GM18909 (cell line): ENCODE data around the gene MPC1L.

Experiments
- ATAC-seq: cut with Tn5 transposase; IDR thresholded peaks from one replicate; pipeline ENCODE4 v1.9.1; 2021; ENCODE audit warnings: mild to moderate bottlenecking; ENCODE audit not compliant: unreplicated experiment, poor library complexity

MPC1L gene

DNA sequence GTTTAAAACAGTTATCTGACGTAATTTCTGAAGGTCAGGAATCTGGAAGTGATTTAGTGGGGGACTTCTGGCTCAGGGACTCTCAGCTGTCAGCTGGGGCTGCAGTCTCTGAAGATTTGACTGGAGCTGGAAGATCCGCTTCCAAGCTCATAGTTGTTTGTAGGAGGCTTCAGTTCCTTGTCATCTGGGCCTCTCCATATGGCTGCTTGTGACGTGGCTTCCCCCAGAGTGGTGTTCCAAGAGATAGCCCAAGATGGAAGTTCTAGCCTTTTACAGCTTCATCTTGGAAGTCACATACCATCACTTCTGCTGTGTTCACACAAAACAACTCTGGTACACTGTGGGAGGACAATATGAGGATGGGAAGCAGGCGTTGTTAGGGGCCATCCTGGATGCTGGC lies 2.1 kb downstream of the MPC1L start:
- ATAC-seq, result no peak

DNA sequence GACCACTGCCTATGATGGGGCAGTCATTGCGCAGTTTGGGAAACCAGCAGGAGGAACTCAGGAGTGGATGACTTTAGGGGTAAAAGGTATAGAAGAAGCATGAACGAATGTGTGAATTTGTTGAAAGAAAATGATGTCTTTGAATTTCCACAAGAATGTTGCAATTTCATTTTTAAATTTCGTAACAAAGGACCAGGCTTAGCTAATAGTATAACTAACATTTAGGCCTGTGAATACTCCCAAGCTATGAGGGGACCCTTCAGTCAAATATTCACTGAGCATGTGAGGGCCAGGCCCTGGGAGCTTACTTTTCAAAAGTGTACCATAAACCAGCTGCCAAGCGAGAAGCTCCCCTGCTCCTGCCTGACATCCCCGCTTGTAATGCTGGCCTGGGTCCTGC lies 5.3 kb downstream of the MPC1L start:
- no peak for ATAC-seq

DNA sequence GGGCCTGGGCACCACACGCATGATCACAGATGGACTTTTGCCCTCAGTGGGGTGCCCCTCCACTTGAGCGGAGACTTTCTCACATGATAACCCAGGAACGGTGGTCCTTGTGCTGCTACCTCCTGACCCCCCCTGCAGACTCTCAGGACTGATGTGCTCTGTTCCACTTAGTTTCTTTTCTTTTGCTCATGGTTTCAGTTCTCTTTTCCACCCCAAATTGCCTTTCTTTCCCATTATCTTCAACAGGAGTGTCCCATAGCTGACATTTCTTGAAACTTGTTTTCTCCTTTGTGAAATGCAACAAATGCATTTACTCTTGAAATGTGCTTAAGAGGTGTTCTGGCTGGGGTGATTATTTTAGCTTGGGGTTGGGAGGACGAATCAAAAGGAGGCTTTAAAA lies 9.0 kb downstream of the MPC1L start:
- ATAC-seq, result no peak

DNA sequence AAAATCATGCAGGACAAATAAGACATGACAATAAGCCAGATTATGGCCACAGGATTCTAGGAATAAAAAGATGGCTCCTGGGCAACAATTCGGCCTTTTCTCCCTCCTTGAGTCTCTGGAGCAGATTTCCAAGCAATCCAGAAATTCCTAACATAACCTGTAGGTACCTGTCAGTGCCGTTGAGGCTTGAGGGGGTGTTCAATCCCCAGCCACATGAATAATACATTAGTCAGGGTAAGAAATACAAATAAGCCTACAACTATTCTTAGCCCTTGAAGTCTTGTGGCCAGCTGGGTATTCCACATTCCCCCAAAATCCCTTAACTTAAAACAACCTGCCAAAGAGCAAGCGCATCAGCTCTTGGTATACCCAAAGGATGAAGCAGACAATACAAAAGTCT lies 14.5 kb downstream of the MPC1L start:
- ATAC-seq, result no peak

DNA sequence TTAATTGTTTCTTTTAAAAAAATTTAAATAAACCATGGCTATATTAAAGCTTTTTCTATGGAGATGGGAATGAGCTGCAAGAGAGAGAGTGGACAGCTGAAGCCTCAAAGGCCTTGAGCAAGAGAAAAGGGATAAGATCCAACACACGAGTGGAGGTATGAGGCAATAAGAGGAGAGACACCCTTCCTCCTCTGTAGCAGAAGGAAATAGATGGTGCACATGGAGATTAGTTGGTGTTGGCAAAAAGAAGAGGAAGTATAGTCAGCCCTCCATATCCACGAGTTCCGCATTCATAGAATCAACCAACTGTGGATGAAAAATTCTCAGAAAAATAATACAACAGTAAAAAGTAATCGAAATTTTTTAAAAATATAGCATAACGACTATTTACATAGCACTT lies 20.9 kb downstream of the MPC1L start:
- no peak for ATAC-seq

DNA sequence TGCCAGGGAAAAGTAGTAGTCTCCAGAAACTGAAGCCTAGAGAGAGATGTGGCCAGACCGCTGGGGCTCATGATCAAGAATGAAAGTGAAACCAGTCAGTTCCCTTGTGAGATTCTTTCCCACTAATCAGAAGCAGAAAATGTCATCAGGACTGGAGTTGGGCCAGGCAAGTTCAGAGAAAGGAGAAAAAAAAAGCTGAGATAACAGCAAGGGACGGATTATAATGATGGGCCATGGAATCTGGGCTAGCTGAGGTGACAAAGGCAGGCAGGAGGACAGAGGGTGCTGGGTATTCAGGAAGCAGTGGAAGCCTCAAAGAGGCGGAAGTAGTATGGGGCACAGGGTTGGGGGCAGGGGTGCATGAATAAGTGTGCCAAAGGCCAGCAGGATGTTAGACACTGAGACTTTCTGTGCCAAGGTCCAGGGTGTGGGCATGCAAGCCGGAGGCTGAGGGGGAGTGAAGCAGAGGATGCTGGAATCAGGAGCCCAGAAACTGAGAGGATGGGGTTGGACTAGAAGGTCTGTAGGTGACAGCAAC lies 21.7 kb downstream of the MPC1L start:
- ATAC-seq, result peak; percentile 45

DNA sequence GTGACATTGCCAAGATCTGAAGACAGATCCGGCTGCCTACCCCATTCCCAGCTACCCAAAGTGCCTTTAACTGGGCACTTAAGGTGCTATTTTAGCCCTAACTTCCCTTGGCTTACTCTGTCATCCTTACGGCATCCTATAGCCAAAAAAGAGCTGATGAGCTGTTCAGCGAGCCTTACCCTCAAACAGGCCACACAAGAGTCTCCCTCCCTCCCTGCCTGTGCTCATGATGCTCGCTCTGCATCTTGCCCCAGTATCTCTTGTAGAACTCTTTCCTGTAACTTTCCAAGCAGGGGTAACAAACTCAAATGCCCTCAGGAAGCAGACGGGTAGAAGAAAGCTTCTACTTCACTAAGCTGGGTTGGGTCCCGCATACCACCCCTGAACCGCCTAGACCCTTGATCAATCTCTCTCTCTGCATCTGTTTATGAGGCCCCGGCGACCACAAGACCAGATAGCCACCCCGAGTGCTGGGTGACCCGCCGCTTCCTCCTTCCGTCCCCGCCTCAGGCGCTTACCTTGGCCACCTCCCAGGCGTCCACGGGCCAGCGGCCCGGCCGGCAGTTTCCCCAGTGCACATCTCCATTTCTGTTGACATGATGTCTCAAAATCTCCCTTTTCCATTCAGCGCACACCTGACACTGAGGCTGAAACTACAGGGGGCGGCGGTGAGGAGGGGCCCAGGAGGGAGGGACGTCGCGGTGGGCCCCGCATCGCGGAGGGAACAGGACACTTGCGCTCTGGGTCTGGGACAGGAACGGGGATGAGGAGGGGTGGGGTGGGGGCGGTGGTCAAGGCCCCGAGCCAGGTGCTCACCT lies 23.5 kb downstream of the MPC1L start:
- peak; percentile 22 for ATAC-seq

DNA sequence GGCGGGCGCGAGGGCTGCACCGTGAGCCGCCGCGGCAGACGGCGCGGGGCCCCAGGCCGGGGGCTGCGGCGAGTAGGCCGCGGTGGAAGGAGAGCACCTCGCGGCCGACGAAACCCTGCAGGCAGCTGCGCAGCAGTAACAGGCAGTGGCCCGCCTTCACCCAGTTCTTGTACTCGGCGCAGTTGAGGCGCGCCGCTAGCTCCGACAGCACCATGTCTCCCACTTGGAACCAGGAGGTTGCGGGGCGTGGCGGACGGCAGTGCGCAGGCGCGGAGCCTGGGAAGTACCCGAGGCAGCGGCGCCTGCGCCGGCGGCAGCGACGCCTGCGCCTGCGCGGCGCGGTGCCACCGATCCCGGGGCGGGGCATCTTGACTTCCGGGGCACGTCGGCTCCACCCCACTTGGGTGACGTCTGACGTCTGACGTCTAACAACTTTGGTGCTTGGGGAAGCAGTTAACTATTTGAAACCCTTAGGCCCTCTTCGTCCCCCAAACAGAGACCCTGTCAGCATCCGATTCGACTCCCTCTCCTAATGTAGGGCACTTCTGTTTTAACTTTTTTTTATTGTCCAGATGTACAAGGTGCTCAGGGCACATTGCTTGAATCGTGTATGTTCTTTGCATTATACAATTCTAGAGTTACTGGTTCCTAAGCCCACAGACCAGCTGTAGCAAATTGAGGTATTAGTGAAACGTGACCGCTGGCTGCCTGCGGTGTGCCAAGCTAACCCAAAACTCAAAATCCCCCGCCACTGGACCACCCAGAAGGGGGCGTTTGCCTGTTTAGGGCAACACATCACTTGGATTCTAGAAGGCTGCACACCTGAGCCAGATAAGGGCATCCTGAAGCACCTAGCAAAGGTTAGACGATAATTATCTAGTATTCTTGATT lies 24.3 kb downstream of the MPC1L start, which contains the start of gene CXorf38:
Gene CXorf38 (minus strand): TSS at position 255 of the 891 bp plus-strand sequence. CDS start 41 bp downstream, at position 214.
- peak; percentile 72 for ATAC-seq

DNA sequence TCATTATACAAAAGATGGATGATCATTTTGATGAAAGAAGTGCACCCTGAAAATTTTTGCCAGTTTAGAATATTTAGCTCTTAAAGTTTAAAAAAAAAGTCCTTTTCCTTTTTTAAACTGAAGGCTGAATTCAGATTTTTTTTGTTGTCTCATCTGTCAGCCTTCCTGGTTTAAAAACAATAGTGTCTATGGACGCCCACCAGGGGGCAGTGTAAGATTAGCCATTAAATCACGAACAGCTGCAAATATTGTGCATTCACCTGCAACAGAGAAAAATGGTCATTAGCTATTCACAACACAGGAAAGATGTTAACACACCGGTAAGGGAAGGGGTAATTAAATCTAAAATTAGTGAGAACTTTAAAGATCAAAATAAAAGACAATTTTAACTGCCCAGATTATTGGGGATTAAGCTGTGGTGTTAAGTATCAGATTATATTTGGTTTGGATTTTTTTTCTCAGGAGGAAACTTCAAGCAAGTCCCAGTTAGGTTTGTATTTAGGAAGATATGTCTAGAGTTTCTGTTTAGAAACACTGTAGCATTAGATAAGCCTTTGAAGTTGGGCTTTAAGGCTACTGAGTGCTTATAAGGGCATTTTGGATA lies 28.5 kb downstream of the MPC1L start:
- no peak for ATAC-seq

DNA sequence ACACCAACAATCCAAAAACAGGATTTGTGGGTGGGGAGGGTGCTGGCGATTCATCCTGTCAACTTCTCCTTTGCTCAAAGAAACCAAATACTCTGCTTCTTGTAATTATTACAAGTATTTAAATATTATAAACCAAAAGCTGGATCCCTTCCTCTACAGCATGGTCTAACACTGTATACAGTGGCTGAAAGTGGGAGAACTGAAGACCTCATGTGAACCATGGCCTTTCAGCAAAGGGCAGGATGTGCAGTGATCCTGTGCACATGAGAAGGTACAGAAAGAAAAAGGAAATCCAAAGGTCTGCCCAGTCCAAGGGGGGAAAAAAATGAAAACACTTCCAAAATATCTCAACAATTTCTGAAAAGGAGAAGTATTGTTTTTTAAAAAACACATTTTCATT lies 29.4 kb downstream of the MPC1L start:
- ATAC-seq, result no peak

DNA sequence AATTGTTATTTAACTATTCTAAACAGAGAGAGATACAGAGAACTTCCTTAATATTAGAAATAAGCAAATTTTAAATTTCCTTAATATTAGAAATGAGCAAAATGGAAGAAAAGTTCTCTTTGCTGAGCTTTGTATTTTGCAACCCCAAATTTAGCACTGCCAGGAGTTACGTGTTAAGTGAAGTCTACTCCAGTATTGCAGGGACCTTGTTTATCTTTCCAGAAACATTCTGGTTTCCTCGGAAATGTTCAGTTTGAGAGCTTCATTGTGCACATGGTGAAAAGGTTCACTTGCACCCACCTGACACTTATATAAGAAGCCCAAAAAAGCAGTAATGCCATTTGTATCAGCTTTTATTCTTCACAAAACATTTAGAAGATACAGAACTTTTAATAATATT lies 30.3 kb downstream of the MPC1L start:
- no peak for ATAC-seq

DNA sequence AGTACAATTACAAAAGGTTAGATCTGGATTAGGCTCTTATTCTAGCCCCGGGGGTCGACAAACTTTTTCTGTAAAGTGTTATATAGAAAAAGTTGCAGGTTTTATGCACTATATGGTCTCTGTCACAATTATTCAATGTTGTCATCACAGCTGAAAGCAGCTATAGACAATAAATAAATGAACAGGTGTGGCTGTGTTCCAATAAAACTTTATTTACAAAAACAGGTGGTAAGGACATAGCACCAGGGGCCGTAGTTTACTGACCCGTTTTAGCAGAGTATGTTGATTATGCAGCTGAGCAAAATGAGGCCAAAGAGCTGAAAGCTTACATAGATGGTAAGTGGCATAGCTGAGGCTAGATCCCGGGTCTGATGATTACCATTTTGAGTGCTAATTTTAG lies 37.2 kb downstream of the MPC1L start:
- no peak for ATAC-seq

DNA sequence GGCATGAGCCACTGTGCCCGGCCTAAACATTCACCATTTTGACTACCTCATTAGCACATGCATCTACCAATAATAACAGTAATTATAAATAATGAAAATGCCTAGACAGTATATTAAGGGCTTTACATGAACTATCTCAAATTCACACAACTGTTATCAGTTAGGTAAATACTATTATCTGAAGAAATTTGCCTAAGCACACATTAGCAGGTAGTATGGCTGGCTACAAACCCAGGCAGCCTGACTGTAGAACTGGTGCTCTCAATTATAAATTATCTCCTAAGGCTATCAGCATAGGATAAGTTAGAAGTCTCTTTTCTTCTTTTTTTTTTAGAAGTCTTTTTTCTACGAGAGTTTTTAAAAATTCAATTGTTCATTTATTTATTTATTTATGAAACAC lies 38.3 kb downstream of the MPC1L start:
- ATAC-seq, result no peak

DNA sequence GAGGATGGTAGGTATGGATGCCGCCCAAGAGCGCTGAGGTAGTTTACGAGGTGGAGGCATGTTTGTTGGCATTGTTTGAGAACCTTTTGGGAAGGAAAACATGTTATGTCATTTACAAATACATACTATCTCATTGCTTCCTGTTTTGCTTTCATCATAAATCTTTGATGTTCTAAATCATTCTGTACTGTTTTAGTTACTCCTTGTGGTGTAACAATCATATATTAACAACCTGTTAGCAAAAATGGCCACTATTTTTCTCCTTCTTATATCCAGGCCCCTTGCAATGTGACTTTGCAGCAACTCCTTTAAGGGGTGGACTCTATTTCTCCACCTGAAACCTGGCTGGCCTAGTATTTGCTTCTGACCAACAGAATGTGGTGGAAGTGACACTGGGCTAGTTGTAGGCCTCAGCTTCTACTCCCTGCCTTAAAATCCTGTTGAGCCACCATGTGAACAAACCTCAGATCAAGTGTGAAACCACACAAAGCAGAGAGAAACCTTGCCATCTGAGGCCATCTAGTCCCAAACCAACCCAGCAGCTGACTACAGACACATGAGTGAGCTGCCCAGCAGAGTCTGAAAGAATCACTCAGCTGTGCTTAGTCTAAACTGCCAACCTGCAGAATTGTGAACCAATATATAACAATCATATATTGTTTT lies 40.0 kb downstream of the MPC1L start:
- ATAC-seq, result no peak

DNA sequence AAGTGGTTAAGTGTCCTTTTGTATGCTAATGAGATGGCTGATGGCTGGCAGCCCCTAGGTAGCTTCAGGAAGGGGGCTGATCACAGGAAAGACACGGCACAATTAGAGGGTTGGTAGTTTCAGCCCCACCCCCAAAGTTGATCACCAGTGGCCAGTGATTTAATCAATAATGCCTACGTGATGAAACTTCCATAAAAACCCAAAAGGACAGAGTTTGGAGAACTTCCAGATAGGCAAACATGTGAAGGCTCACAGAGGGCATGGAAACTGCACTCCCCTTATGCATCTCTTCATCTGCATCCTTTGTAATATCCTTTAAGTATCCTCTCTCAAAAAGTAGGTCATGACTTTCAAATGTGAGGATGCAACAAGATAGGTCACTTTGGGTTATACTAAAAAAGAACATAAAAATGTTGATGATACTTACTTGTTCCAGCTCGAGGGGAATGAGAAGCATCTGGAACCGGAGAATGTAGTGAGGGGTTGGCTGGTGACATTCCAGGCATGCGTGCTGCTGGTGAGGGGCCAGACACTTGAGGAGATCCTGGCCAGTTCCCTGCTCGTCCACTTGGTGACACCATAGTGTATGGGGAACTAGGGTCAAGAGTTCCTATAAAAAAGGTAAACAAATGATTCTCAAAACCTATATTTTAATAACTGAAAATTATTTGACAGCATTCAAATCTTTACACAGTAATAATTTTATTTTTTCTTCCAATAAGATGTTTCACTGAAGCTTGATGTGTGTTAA lies 40.8 kb downstream of the MPC1L start:
- ATAC-seq, result no peak

DNA sequence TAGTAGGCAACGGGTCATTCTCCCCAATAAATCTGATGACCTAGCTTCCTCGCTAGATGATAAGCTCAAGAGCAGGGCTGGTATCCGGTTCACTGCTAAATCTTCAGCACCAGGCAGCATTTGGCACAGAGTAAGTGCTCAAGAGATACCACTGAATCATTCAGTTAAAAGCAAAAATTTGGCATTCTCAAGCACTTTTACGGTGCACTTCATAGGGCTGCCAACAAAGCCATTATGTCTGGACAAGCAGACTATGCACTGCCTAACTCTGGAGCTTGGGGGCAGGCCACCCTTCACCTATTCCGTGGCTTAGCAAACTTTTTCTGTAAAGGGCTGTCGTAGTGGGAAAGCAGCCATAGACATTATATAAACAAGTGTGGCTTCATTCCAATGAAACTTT lies 47.9 kb downstream of the MPC1L start:
- ATAC-seq, result no peak
